HAP-1 (cell line): Measurements from ENCODE around the gene RNF166.
A peak's percentile ranks its signal among the peaks of the same experiment; 100 is the strongest.

ENCODE experiments used
- DNase-seq, 2 experiments: peaks; one replicate each; pipeline ENCODE4 v3.0.0-alpha.2; 2016 to 2020; ENCODE audit warnings: low spot score in 2 of 2
- H3K27me3 ChIP-seq: fragments of 250-450 bp; sonication (Bioruptor Pico); 2 replicates; pipeline ENCODE4 v1.5.1; 2020; ENCODE audit warnings: low read depth, mild to moderate bottlenecking, moderate library complexity
- H3K36me3 ChIP-seq: fragments of 250-450 bp; sonication (Bioruptor Pico); replicated peaks from 2 replicates; pipeline ENCODE4 v1.5.1; 2020; ENCODE audit warnings: mild to moderate bottlenecking
- H3K4me1 ChIP-seq: fragments of 250-450 bp; sonication (Bioruptor Pico); 2 replicates; pipeline ENCODE4 v1.5.1; 2020; ENCODE audit warnings: mild to moderate bottlenecking
- H3K4me3 ChIP-seq: fragments of 250-450 bp; sonication (Bioruptor Pico); 2 replicates; pipeline ENCODE4 v1.5.1; 2020; ENCODE audit warnings: mild to moderate bottlenecking, moderate library complexity
- H3K9me3 ChIP-seq: fragments of 250-450 bp; sonication (Bioruptor Pico); 2 replicates; pipeline ENCODE4 v1.5.1; 2020; ENCODE audit warnings: mild to moderate bottlenecking, moderate library complexity
- in situ Hi-C: fragments of 300-500 bp; cut with MboI; formaldehyde crosslinking; loops from 3 replicates; pipeline ENCODE4 v1.14.3; 2020; ENCODE audit warnings: low sequenced_read_pairs, inconsistent platforms, mixed read lengths

Gene RNF166

GRCh38 chr16:88706229-88706964, at the start of gene RNF166, which contains the start of gene CTU2:
RNF166 (minus strand) TSS chr16:88706408; CDS start chr16:88706325, 83 bp downstream.
CTU2 (plus strand) TSS chr16:88706503; CDS start chr16:88706531, 28 bp downstream.
- peak; percentile 75 to 92 for DNase-seq
- Histone ChIP-seq H3K27me3 (no peaks in the 10 kb centered on the region), H3K4me3 (peak within 1 kb of the TSS; percentile 72), H3K9me3 (no peaks in the 10 kb centered on the region), H3K4me1 (peaks cover 6% of the 10 kb centered on the region), H3K36me3 (peaks cover 6% of the 10 kb centered on the region; the same call in 1 of the 2 replicates)
- in situ Hi-C loops, result no loop called here

- no peaks in the 10 kb centered on the region for H3K27me3 ChIP-seq
- H3K36me3 ChIP-seq, result no peaks in the 10 kb centered on the region; the same call in 1 of the 2 replicates
- no peaks in the 10 kb centered on the region for H3K9me3 ChIP-seq
- peak in 1 of 2 experiments; percentile 36 for DNase-seq
- peaks cover 9% of the 10 kb centered on the region; the same call in 1 of the 2 replicates for H3K4me1 ChIP-seq
- in situ Hi-C loops, result no loop called here
- no peak overlapping the region for H3K4me3 ChIP-seq
These were observed 48.9 kb upstream of the RNF166 start for GRCh38 chr16:88754912-88755744.

DNA sequence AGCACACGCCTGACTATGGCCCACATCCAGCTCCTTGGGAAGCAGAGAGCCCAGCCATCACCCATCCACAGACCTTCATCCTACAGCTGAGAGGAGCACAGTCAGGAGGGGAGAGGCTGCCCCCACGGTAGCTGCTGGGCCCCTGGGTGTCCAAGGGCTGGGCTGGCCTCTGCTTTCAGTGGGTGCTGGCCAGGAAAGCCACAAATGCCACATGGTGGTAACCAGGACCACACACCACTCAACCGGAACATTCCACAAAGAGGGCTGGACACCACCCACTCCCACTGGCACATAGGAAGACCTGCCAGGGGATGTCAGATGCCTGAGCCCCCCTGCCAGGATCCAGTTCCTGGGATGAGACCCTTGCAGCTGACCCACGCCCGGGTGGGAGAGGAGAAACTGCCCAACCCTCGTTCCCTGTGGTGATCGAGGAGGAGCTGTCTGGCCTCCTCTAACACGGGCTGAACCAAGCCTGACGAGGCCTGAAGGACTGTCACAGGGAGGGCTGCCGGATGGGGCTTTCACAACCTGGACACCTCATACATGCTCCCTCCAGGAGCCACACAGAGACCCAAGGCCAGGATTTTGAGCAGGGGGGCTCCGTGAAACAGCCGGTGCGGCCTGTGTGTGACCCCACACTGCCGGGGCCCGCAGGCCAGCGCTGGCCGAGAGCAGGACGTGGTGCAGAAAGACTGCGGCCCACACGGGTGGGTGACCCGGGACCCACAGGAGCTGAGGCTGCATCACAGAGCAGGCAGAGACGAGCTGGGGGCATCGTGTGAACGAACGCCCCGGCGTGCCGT, 48.1 kb upstream of the RNF166 start:
- Histone ChIP-seq H3K4me1 (peaks cover 9% of the 10 kb centered on the region; the same call in 1 of the 2 replicates), H3K27me3 (no peaks in the 10 kb centered on the region), H3K4me3 (no peak overlapping the region), H3K9me3 (no peaks in the 10 kb centered on the region), H3K36me3 (no peaks in the 10 kb centered on the region; the same call in 1 of the 2 replicates)
- DNase-seq, result no peak
- in situ Hi-C loops, result no loop called here

GRCh38 chr16:88753602-88754001, 47.4 kb upstream of the RNF166 start:
- Histone ChIP-seq H3K9me3 (no peaks in the 10 kb centered on the region), H3K4me1 (peaks cover 9% of the 10 kb centered on the region; the same call in 1 of the 2 replicates), H3K27me3 (no peaks in the 10 kb centered on the region), H3K36me3 (no peaks in the 10 kb centered on the region; the same call in 1 of the 2 replicates), H3K4me3 (no peak overlapping the region)
- DNase-seq, result no peak
- in situ Hi-C loops, result no loop called here

DNA sequence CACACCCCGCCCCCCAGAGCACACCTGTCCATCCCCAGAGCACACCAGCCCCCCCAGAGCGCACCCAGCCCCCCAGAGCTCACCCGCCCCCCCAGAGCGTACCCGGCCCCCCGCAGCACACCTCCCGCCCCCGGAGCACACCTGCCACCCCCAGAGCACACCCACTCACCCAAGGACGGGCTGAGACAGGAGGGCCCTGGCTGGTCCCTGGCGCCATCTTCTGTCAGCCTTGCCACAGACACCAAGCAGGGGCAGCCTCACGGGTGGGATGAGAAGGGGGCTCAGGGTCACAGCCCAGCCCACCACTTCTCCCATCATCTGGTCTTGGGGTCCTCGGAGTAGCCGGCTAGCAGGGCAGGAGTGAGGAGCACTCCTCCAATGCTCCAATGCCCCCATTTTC, 47.0 kb upstream of the RNF166 start:
- Histone ChIP-seq H3K9me3 (no peaks in the 10 kb centered on the region), H3K27me3 (no peaks in the 10 kb centered on the region), H3K36me3 (no peaks in the 10 kb centered on the region; the same call in 1 of the 2 replicates), H3K4me1 (peaks cover 9% of the 10 kb centered on the region; the same call in 1 of the 2 replicates), H3K4me3 (no peak overlapping the region)
- no peak for DNase-seq
- in situ Hi-C loops, result no loop called here

DNA sequence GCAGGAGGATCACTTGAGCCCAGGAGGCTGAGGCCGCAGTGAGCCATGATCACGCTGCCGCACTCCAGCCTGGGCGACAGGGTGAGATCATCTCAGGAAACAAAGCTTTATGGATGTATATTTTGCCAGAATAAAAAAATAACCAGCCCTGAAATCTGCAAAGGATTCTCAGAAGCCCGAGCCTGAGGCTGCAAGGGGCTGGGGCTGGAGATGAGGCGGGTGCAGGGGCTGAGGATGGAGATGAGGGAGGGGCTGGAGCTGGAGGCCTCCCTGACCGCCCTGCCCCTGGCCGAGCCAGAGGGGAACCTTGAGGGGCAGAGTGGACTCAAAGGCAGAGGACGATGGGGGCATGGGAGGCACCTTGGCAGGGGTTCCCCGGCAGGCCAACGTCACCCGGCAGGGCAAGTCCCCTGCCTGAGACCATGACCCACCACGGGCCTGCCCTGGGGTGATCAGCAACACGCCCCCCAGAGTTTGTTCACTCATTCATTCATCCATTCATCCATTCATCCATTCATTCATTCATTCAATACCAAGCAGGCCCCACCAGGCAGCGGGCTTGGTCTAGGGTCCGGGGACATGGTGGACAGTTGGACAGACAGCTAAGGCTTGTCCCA, 46.3 kb upstream of the RNF166 start:
- Histone ChIP-seq H3K27me3 (no peaks in the 10 kb centered on the region), H3K4me3 (no peak overlapping the region), H3K9me3 (no peaks in the 10 kb centered on the region), H3K4me1 (peaks cover 9% of the 10 kb centered on the region; the same call in 1 of the 2 replicates), H3K36me3 (no peaks in the 10 kb centered on the region; the same call in 1 of the 2 replicates)
- in situ Hi-C loops, result no loop called here
- DNase-seq, result no peak

DNA sequence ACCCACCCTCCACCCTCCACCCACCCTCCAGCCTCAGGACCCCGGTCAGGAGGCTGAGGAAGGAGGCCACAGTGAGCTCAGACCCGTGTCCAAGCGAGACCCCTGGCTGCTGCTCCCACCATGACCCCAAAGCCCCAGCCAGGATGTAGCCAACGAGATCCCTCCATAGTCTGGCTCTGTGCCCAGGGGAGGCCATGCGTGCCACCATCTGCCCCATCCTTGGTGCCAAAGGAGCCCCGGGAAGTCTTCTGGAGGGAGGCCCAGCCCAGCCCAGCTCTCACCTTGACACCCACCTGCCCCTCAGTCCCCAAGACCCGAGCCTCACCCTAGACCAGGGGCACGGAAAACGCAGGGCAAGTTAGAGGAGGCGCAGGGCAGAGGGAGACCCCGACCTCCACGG, 44.6 kb upstream of the RNF166 start:
- Histone ChIP-seq H3K4me1 (peaks cover 9% of the 10 kb centered on the region; the same call in 1 of the 2 replicates), H3K27me3 (no peaks in the 10 kb centered on the region), H3K9me3 (no peaks in the 10 kb centered on the region), H3K4me3 (no peak overlapping the region), H3K36me3 (no peaks in the 10 kb centered on the region; the same call in 1 of the 2 replicates)
- DNase-seq, result no peak
- in situ Hi-C loops, result no loop called here

DNA sequence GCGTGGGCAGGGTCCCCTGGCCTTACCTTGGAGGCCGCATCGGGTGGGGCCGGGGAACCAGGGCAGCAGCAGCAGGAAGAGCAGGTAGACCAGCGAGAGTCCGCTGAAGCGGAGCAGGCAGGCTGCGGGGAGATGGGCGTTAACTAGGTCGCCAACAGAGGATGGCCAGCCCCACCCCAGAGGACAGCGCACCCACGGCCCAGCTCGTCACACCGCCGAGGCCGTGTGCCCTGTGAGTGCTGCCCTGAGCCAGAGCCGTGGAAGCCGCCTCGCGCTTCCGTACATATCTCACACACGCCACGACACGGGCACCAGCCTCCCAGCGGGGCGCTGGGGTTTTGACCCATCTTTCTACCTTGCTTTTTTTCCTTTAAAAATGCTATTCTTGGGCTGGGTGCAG, 43.1 kb upstream of the RNF166 start:
- Histone ChIP-seq H3K36me3 (no peaks in the 10 kb centered on the region; the same call in 1 of the 2 replicates), H3K4me1 (no peaks in the 10 kb centered on the region), H3K27me3 (no peaks in the 10 kb centered on the region), H3K9me3 (no peaks in the 10 kb centered on the region), H3K4me3 (no peak overlapping the region)
- in situ Hi-C loops, result no loop called here
- DNase-seq, result no peak

GRCh38 chr16:88748364-88748763, 42.2 kb upstream of the RNF166 start:
- in situ Hi-C loops, result no loop called here

DNA sequence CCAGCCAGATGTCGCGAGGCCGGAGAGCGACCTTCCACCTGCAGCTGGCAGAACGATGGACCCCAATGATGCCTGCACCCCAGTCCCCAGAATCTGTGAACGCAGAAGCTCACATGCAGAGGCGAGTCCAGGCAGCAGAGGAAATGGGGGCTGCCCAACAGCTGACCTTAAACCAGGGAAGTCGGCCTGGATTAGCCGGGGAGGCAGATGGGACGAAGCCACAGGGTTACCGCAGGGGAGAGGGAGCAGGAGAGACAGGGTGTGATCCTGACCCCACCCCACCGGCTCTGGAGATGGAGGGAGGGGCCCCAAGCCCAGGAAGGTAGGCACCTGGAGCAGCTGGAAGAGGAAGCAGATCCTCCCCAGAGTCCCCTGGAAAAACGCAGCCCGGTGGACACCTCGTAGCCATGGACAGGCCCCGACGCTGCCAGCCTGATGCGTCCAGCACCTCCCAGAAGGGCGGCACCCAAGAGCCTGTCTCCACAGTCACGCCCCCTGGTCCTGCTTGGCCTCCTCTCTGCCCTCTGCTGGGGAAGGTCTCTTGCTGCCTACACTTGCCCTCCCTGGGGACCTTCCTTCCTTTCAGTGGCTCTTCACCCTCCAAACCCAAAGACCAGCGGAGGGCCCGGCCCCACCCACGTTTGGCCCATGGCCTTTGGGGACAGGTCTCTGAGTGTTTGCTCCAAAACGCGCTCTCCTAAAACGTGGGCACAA, 41.5 kb upstream of the RNF166 start:
- Histone ChIP-seq H3K36me3 (no peaks in the 10 kb centered on the region; the same call in 1 of the 2 replicates), H3K4me1 (no peaks in the 10 kb centered on the region), H3K27me3 (no peaks in the 10 kb centered on the region), H3K4me3 (no peak overlapping the region), H3K9me3 (no peaks in the 10 kb centered on the region)
- in situ Hi-C loops, result no loop called here
- DNase-seq, result peak; percentile 28 to 77

More at GRCh38 chr16:88748364-88748763, 42.2 kb upstream of the RNF166 start:
- H3K4me3 ChIP-seq, result no peak overlapping the region
- H3K27me3 ChIP-seq, result no peaks in the 10 kb centered on the region
- H3K9me3 ChIP-seq, result no peaks in the 10 kb centered on the region
- H3K4me1 ChIP-seq, result no peaks in the 10 kb centered on the region
- no peaks in the 10 kb centered on the region; the same call in 1 of the 2 replicates for H3K36me3 ChIP-seq
- no peak for DNase-seq

- H3K9me3 ChIP-seq, result no peaks in the 10 kb centered on the region
- H3K4me3 ChIP-seq, result no peak overlapping the region
- H3K4me1 ChIP-seq, result no peaks in the 10 kb centered on the region
- H3K36me3 ChIP-seq, result peaks cover 8% of the 10 kb centered on the region; the same call in 1 of the 2 replicates
- H3K27me3 ChIP-seq, result no peaks in the 10 kb centered on the region
- in situ Hi-C loops, result no loop called here
- DNase-seq, result no peak
These were observed 40.3 kb upstream of the RNF166 start for GRCh38 chr16:88746506-88746905.
